Aorta (tissue), 5 donors: Measurements from ENCODE around the gene TDP2. TPM values are rescaled to one million over a fixed set of nuclear protein-coding genes. Genes with fewer than 3 reads are reported as not detected.
"Not testable (repeated sequence)": the region's sequence is repeated elsewhere in the genome, so short reads cannot be mapped to it uniquely, and the experiment has no call there.

Source experiments
- ATAC-seq: fragments of 200-7000 bp; cut with Tn5 transposase; one replicate; pipeline ENCODE4 v1.9.1; 2022; ENCODE audit warnings: moderate library complexity; ENCODE audit not compliant: low FRiP score
- DNase-seq, 2 donors: peaks; one replicate each; pipeline ENCODE4 v3.0.0-alpha.2; 2020
- H3K27ac ChIP-seq, 2 donors: one replicate each; pipeline ENCODE4 v1.5.1; 2013; ENCODE audit warnings: low read length in 2 of 2, mild to moderate bottlenecking in 2 of 2, moderate library complexity in 2 of 2, control low read depth in 1 of 2, inconsistent platforms in 1 of 2, low read depth in 1 of 2
- H3K27me3 ChIP-seq, 2 donors: one replicate each; pipeline ENCODE4 v1.6.1; 2013; ENCODE audit warnings: control low read depth in 1 of 2, low read length in 1 of 2, mild to moderate bottlenecking in 1 of 2, moderate library complexity in 1 of 2; ENCODE audit not compliant: insufficient read depth in 2 of 2, control insufficient read depth in 1 of 2
- H3K36me3 ChIP-seq, 2 donors: one replicate each; pipeline ENCODE4 v1.6.1; 2013; ENCODE audit warnings: control low read depth in 1 of 2, low read length in 1 of 2, mild to moderate bottlenecking in 1 of 2; ENCODE audit not compliant: insufficient read depth in 2 of 2, control insufficient read depth in 1 of 2
- H3K4me1 ChIP-seq, 2 donors: one replicate each; pipeline ENCODE4 v1.6.1; 2013; ENCODE audit warnings: low read length in 2 of 2, control low read depth in 1 of 2, mild to moderate bottlenecking in 1 of 2, moderate library complexity in 1 of 2; ENCODE audit not compliant: insufficient read depth in 2 of 2, control insufficient read depth in 1 of 2
- H3K4me3 ChIP-seq, 2 donors: one replicate each; pipeline ENCODE4 v1.5.1; 2013; ENCODE audit warnings: low read length in 2 of 2, control low read depth in 1 of 2, mild to moderate bottlenecking in 1 of 2
- H3K9me3 ChIP-seq: one replicate; pipeline ENCODE4 v1.6.1; 2013; ENCODE audit warnings: mild to moderate bottlenecking, low read length; ENCODE audit not compliant: control insufficient read depth
- WGBS, 2 donors: extraction: QIAGEN DNeasy Blood & Tissue Kit; methylation state at CpG; one replicate each; pipeline ENCODE4 v1.1.7; 2013; 5-methylcytosine and 5-hydroxymethylcytosine counted together
- intact Hi-C, 2 donors: fragments of 100-400 bp; cut with DNase I; formaldehyde crosslinking; loops; one replicate each; pipeline versions ENCODE4 v1.14.2 to v1.15.0; 2022
- polyA plus RNA-seq, 2 donors: library from polyadenylated mRNA; stranded (reverse); fragments of 200-250 nt; gene quantifications; one replicate each; pipeline ENCODE4 v1.2.3, GENCODE V29; 2013
- total RNA-seq, 2 donors: library from RNA; stranded (reverse); fragmentation: NEBNext Ultra II Directional; extraction: Animal tissue kit (Norgen Biotek cat#: 25700); gene quantifications; one replicate each; pipeline ENCODE4 v1.2.1, GENCODE V29; 2021
- donor health status: healthy with polysubstance abuse.
- donor health status: Bipolar disorder and iron deficiency.
- donor health status: DM: no; HTN: no; CAD: no.
- donor health status: DM: no; HTN: no; CAD: no.
- donor health status: DM: yes; HTN: yes; CAD: no.

TDP2 gene
- total and polyA plus RNA-seq, 4 donors: 30.7 to 99.7 (median 38.3) TPM

GRCh38 chr6:24661759-24662158 is 4.9 kb downstream of the TDP2 start:
- intact Hi-C loops: loop anchor here in 1 of 2 donors (10.0 kb wide), 1 partner anchor 103 kb away; no protein-coding TSS in a partner anchor
- H3K27me3 ChIP-seq, H3K36me3 ChIP-seq, H3K27ac ChIP-seq, ATAC-seq, DNase-seq, H3K4me1 ChIP-seq, H3K9me3 ChIP-seq, H3K4me3 ChIP-seq: not testable (repeated sequence)
- WGBS, 2 donors: 87 to 94% methylated on average over 5 of the region's 5 CpGs

DNA sequence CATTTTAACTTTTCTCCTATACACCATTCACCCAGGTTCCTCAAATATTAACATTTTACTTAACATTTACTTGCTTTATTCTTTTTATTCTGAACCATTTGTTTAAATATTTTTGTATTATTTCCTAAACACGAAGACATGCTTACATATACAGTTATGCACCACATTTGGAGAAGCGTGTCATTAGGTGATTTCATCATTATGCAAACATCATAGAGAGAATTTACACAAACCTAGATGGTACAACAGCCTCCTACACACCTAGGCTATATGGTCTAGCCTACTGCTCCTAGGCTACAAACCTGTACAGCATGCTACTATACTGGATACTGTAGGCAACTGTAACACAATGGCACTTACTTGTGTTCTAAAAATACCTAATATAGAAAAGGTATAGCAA is 6.6 kb downstream of the TDP2 start:
- Histone ChIP-seq H3K4me3 (no peak overlapping the region), H3K36me3 (peaks cover 0 to 3% of the 10 kb centered on the region in 2 donors), H3K27ac (no peak overlapping the region), H3K4me1 (peaks cover 0 to 4% of the 10 kb centered on the region in 2 donors), H3K9me3 (no peaks in the 10 kb centered on the region), H3K27me3 (no peaks in the 10 kb centered on the region)
- intact Hi-C loops: loop anchor here in 1 of 2 donors (10.0 kb wide), 1 partner anchor 105 kb away; no protein-coding TSS in a partner anchor
- no peak for DNase-seq
- ATAC-seq: no peak
- 93 to 95% methylated on average over 2 of the region's 2 CpGs for WGBS, 2 donors

- WGBS, 2 donors: 44 to 55% methylated on average over 1 of the region's 1 CpG
- peaks cover 0 to 3% of the 10 kb centered on the region in 2 donors for H3K36me3 ChIP-seq
- H3K27ac ChIP-seq: no peak overlapping the region
Measured at GRCh38 chr6:24659561-24659960, 7.1 kb downstream of the TDP2 start.

DNA sequence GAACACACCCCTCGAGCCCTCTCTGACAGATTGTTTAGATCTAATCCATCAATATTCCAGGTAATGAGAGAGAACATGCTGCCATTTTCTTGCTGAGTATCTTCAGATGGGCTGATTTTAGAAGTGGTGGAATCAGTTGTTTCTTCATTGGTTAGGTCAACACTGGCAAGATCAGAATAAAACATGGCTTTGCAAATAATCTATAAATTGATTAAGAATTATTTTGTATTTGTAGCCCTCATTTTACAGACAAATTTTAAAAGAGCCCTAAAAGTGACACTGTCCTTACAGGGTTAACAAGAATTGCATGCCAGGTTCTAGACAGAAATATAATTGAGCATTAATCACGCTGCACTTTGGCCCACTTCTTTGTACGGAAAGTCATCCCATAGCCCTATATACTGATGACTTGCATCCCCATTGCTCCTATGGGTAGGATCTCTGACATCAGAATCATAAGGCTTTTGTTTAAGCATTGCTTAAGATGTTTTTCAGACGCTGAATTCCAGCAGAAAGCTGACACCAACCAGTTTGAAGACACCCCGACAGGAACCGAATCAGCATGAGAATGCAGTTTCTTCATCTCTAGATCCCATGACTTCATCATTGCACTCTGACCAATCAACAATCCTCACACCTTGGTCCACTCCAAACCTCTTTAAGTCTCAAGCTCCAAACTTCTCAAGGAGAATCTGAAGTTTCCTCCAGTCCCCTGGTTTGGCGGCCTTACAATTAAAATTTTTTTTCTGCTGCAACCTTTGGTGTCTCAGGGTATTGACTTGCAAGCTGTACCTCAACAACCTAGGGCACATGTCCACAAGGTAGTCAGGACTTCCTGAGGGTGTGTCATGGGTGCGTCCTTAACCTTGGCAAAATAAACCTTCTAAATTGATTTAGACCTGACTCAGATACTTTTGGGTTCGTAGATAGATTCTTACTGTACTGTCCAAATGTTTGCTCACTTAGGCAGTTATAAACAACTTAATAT is 7.8 kb downstream of the TDP2 start:
- Histone ChIP-seq H3K27me3 (no peaks in the 10 kb centered on the region), H3K36me3 (peaks cover 0 to 3% of the 10 kb centered on the region in 2 donors), H3K4me3 (no peak overlapping the region), H3K27ac (no peak overlapping the region), H3K9me3 (no peaks in the 10 kb centered on the region), H3K4me1 (no peaks in the 10 kb centered on the region)
- intact Hi-C loops: no loop called here
- WGBS, 2 donors: 70 to 71% methylated on average over 9 of the region's 9 CpGs
- ATAC-seq (no peak), DNase-seq (no peak)

More at GRCh38 chr6:24659561-24659960, 7.1 kb downstream of the TDP2 start:
- Histone ChIP-seq H3K9me3 (no peaks in the 10 kb centered on the region), H3K4me3 (no peak overlapping the region), H3K27me3 (no peaks in the 10 kb centered on the region), H3K4me1 (no peaks in the 10 kb centered on the region)
- DNase-seq (no peak), ATAC-seq (no peak)
- intact Hi-C loops: no loop called here

GRCh38 chr6:24655215-24655614 is 11.5 kb downstream of the TDP2 start:
- 73 to 85% methylated on average over 1 of the region's 1 CpG for WGBS, 2 donors
- intact Hi-C loops: no loop called here

DNA sequence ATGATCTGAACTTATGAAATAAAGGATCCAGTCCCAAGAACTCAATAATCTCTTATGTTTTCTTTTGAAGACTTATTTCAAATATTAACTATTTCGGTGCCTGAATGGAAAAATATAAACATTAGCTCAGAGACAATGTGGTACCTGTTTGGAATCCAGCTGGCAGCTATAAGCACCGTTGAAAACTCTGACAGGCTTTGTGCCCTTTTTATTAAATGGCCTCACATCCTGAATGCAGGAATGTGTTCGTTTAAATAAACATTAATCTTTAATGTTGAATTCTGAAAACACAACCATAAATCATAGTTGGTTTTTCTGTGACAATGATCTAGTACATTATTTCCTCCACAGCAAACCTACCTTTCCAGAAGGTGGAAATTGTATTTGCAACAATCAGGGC is 16.3 kb downstream of the TDP2 start:
- WGBS, 2 donors: 26 to 35% methylated on average over 3 of the region's 3 CpGs
- DNase-seq (no peak), ATAC-seq (no peak)
- intact Hi-C loops: no loop called here
- H3K9me3 ChIP-seq: no peaks in the 10 kb centered on the region
- no peak overlapping the region for H3K4me3 ChIP-seq
- H3K36me3 ChIP-seq: peaks cover 0 to 1% of the 10 kb centered on the region in 2 donors
- H3K4me1 ChIP-seq: no peaks in the 10 kb centered on the region
- H3K27ac ChIP-seq: no peak overlapping the region
- no peaks in the 10 kb centered on the region for H3K27me3 ChIP-seq

More at GRCh38 chr6:24655215-24655614, 11.5 kb downstream of the TDP2 start:
- Histone ChIP-seq H3K4me3 (no peak overlapping the region), H3K27ac (no peak overlapping the region), H3K36me3 (peaks cover 0 to 3% of the 10 kb centered on the region in 2 donors), H3K4me1 (no peaks in the 10 kb centered on the region), H3K9me3 (no peaks in the 10 kb centered on the region), H3K27me3 (no peaks in the 10 kb centered on the region)
- no peak for DNase-seq
- ATAC-seq: no peak

DNA sequence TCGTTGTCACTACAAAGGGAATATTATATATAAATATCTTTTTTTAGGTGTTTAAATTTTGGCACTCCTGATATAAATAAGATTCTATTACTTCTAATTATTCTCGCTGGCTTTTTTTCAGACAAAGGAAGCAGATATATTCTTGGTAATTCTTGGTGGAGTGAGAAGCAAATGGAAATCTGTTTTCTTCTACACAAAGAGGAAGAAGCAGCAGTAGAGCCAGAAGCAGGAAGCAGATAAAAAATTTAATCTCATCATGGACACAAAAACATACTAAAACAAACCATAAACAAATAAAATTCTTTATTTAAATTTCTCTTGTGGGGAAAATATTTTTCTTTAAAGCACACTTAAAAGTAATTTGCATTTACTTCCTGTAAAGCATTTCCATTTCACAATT is 17.0 kb downstream of the TDP2 start:
- H3K4me3 ChIP-seq: no peak overlapping the region
- no peaks in the 10 kb centered on the region for H3K9me3 ChIP-seq
- DNase-seq (no peak), ATAC-seq (no peak)
- H3K27me3 ChIP-seq: no peaks in the 10 kb centered on the region
- intact Hi-C loops: no loop called here
- WGBS, 2 donors: 83 to 95% methylated on average over 2 of the region's 2 CpGs
- no peak overlapping the region for H3K27ac ChIP-seq
- peaks cover 0 to 1% of the 10 kb centered on the region in 2 donors for H3K36me3 ChIP-seq
- H3K4me1 ChIP-seq: no peaks in the 10 kb centered on the region

DNA sequence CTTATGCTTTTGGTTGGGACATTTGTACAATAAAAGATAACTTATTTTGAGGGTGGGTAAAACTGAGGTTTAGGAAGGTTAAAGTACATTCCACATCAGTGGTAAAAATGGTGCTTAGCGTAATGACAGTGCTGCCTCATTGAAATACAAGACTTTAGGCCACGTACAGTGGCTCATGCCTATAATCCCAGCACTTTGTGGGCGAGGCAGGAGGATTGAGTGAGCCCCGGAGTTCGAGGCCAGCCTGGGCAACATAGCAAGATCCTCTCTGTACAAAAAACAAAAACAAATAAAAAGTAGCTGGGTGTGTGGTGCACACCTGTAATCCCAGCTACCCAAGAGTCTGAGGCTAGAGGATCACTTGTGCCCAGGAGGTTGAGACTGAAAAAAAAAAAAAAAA is 18.4 kb downstream of the TDP2 start:
- WGBS, 2 donors: 94 to 99% methylated on average over 5 of the region's 5 CpGs

GRCh38 chr6:24646771-24647170 is 19.9 kb downstream of the TDP2 start:
- DNase-seq (no peak), ATAC-seq (no peak)
- Histone ChIP-seq H3K27me3 (no peaks in the 10 kb centered on the region), H3K9me3 (no peaks in the 10 kb centered on the region), H3K4me1 (no peaks in the 10 kb centered on the region), H3K4me3 (no peak overlapping the region), H3K36me3 (no peaks in the 10 kb centered on the region), H3K27ac (no peak overlapping the region)
- 90 to 94% methylated on average over 8 of the region's 8 CpGs for WGBS, 2 donors
- intact Hi-C loops: no loop called here

More for the DNA sequence above, 18.4 kb downstream of the TDP2 start:
- H3K27ac ChIP-seq: no peak overlapping the region
- ATAC-seq (no peak), DNase-seq (no peak)
- H3K4me3 ChIP-seq: no peak overlapping the region
- H3K27me3 ChIP-seq: no peaks in the 10 kb centered on the region
- H3K4me1 ChIP-seq: no peaks in the 10 kb centered on the region
- intact Hi-C loops: no loop called here
- peaks cover 0 to 1% of the 10 kb centered on the region in 2 donors for H3K36me3 ChIP-seq
- H3K9me3 ChIP-seq: no peaks in the 10 kb centered on the region
